HEK293 (cell line): Measurements from ENCODE around the gene C5orf15.
A peak's percentile ranks its signal among the peaks of the same experiment; 100 is the strongest.

Source experiments
- CTCF ChIP-seq: fragments of 450-650 bp; formaldehyde crosslinking; IDR thresholded peaks from 2 replicates; pipeline ENCODE4 v1.5.1; 2016; ENCODE audit warnings: missing biosample characterization, missing genetic modification characterization
- SP2 ChIP-seq: fragments of 450-650 bp; formaldehyde crosslinking; IDR thresholded peaks from 2 replicates; pipeline ENCODE4 v1.5.1; 2016; ENCODE audit warnings: missing biosample characterization, missing genetic modification characterization
- TSHZ1 ChIP-seq: fragments of 450-650 bp; formaldehyde crosslinking; IDR thresholded peaks from 2 replicates; pipeline ENCODE4 v1.5.1; 2016; ENCODE audit warnings: missing biosample characterization, missing genetic modification characterization, borderline replicate concordance
- ZBTB11 ChIP-seq: fragments of 450-650 bp; formaldehyde crosslinking; conservative IDR thresholded peaks from 2 replicates; pipeline ENCODE4 v1.5.1; 2016; ENCODE audit warnings: low read depth, missing biosample characterization, missing genetic modification characterization
- ZBTB44 ChIP-seq: fragments of 450-650 bp; IDR thresholded peaks from 2 replicates; pipeline ENCODE4 v1.5.1; 2018; ENCODE audit warnings: missing biosample characterization, mild to moderate bottlenecking, missing genetic modification characterization
- ZNF10 ChIP-seq: fragments of 450-650 bp; formaldehyde crosslinking; IDR thresholded peaks from 2 replicates; pipeline ENCODE4 v1.5.1; 2017; ENCODE audit warnings: missing biosample characterization, missing genetic modification characterization
- ZNF239 ChIP-seq: fragments of 450-650 bp; formaldehyde crosslinking; IDR thresholded peaks from 2 replicates; pipeline ENCODE4 v1.5.1; 2016; ENCODE audit warnings: missing biosample characterization, missing genetic modification characterization
- ZNF26 ChIP-seq: fragments of 450-650 bp; formaldehyde crosslinking; IDR thresholded peaks from 2 replicates; pipeline ENCODE4 v1.5.1; 2016; ENCODE audit warnings: missing biosample characterization, missing genetic modification characterization
- ZNF274 ChIP-seq, 2 experiments: fragments of 200-500 bp in 1 of 2; fragments of 450-650 bp in 1 of 2; sonication (Bioruptor generic) in 1 of 2; formaldehyde crosslinking in 1 of 2; IDR thresholded peaks; 2 replicates each; pipeline versions ENCODE4 v1.5.1 to v1.6.1; 2014 to 2016; ENCODE audit warnings: borderline replicate concordance in 1 of 2, inconsistent platforms in 1 of 2, low read length in 1 of 2, missing biosample characterization in 1 of 2, missing genetic modification characterization in 1 of 2
- ZNF660 ChIP-seq: fragments of 450-650 bp; IDR thresholded peaks from 2 replicates; pipeline ENCODE4 v1.5.1; 2018; ENCODE audit warnings: missing biosample characterization, mild to moderate bottlenecking, missing genetic modification characterization

GRCh38 chr5:134007581-134008265 lies 39.3 kb upstream of the C5orf15 start:
- no peak for TF ChIP-seq CTCF
- no peak for TF ChIP-seq ZBTB11 (tag by site-specific recombination)
- TF ChIP-seq ZNF26: no peak
- no peak for TF ChIP-seq ZNF660
- no peak for TF ChIP-seq ZNF10 (tag by site-specific recombination)
- no peak for TF ChIP-seq ZNF274 (IDR thresholded peaks at IDR 0.05; ENCODE audit: low read length)
- TF ChIP-seq ZNF274 (tag by site-specific recombination; IDR thresholded peaks at IDR 0.05; ENCODE audit: borderline replicate concordance): no peak
- TF ChIP-seq ZNF239 (tag by site-specific recombination): no peak
- no peak for TF ChIP-seq TSHZ1
- TF ChIP-seq SP2 (tag by site-specific recombination): peak; percentile 54
- no peak for TF ChIP-seq ZBTB44
